Gastroesophageal sphincter (tissue), 4 donors: ENCODE results near the gene MNAT1. TPM values are rescaled to one million over a fixed set of nuclear protein-coding genes. Genes with fewer than 3 reads are reported as not detected.

ENCODE experiments used
- ATAC-seq: fragments of 150-250 bp; one replicate; pipeline ENCODE4 v1.9.1; 2016; ENCODE audit warnings: mild to moderate bottlenecking, moderate library complexity
- H3K27ac ChIP-seq, 4 donors: fragments of 200-600 bp; sonication (generic) in 3 of 4; 1 replicate in 3 of 4; 2 replicates in 1 of 4; pipeline ENCODE4 v1.5.1; 2016 to 2019
- H3K27me3 ChIP-seq: fragments of 200-600 bp; sonication (generic); one replicate; pipeline ENCODE4 v1.5.1; 2019
- H3K36me3 ChIP-seq, 2 donors: fragments of 200-600 bp; sonication (generic); one replicate each; pipeline ENCODE4 v1.5.1; 2019; ENCODE audit warnings: control low read depth in 1 of 2
- H3K4me1 ChIP-seq, 3 donors: fragments of 200-600 bp; sonication (generic); 1 replicate in 2 of 3; 2 replicates in 1 of 3; pipeline ENCODE4 v1.5.1; 2016 to 2019; ENCODE audit warnings: control low read depth in 2 of 3
- H3K4me3 ChIP-seq, 2 donors: fragments of 200-600 bp; sonication (generic); one replicate each; pipeline ENCODE4 v1.5.1; 2019; ENCODE audit warnings: mild to moderate bottlenecking in 1 of 2, moderate library complexity in 1 of 2
- H3K9me3 ChIP-seq, 3 donors: fragments of 200-600 bp; sonication (generic); one replicate each; pipeline ENCODE4 v1.5.1; 2017 to 2019; ENCODE audit warnings: control low read depth in 2 of 3
- CTCF ChIP-seq, 4 experiments: fragments of 200-600 bp in 2 of 4; fragments of 450-650 bp in 2 of 4; sonication (generic) in 1 of 4; IDR thresholded peaks; one replicate each; pipeline ENCODE4 v1.5.1; 2017 to 2019; ENCODE audit warnings: antibody characterized with exemption in 4 of 4, mild to moderate bottlenecking in 2 of 4, moderate library complexity in 2 of 4
- EP300 ChIP-seq: sonication (generic); formaldehyde crosslinking; IDR thresholded peaks from one replicate; pipeline ENCODE4 v1.6.1; 2017; ENCODE audit warnings: antibody characterized with exemption, mild to moderate bottlenecking
- POLR2A ChIP-seq, 2 donors: fragments of 450-650 bp; IDR thresholded peaks; one replicate each; pipeline ENCODE4 v1.6.1; 2017; ENCODE audit warnings: antibody characterized with exemption in 2 of 2, mild to moderate bottlenecking in 2 of 2, moderate library complexity in 1 of 2
- POLR2AphosphoS5 ChIP-seq: sonication (generic); formaldehyde crosslinking; IDR thresholded peaks from one replicate; pipeline ENCODE4 v1.6.1; 2017; ENCODE audit warnings: antibody characterized with exemption
- WGBS, 2 donors: methylation state at CpG; one replicate each; pipeline ENCODE4 v1.1.5; 2018; ENCODE audit warnings: low coverage in 1 of 2; 5-methylcytosine and 5-hydroxymethylcytosine counted together
- total RNA-seq, 4 donors: library from RNA; depleted of rRNA; stranded (reverse); fragments of >200 nt; gene quantifications; one replicate each; pipeline ENCODE4 v1.1.0, GENCODE V29; 2016

The MNAT1 gene
- total RNA-seq, 4 donors from 2014 or later: 30.4 to 46.0 (median 42.8) TPM

- no peak for ATAC-seq
- Histone ChIP-seq H3K9me3 (peaks cover 0 to 47% (median 3%) of the 10 kb centered on the region in 3 donors), H3K36me3 (peaks cover 0 to 13% of the 10 kb centered on the region in 2 donors), H3K27ac (no peak overlapping the region), H3K4me3 (no peak overlapping the region), H3K4me1 (no peaks in the 10 kb centered on the region), H3K27me3 (no peaks in the 10 kb centered on the region)
- 90 to 95% methylated on average over 2 to 4 of the region's 4 CpGs for WGBS, 2 donors
- TF ChIP-seq CTCF (IDR thresholded peaks at IDR 0.05) (no peak), POLR2AphosphoS5 (no peak), POLR2A (IDR thresholded peaks at IDR 0.05) (no peak), EP300 (no peak)
These were observed 221.6 kb downstream of the MNAT1 start for GRCh38 chr14:60956202-60956601.

GRCh38 chr14:60956632-60957031 lies 222.1 kb downstream of the MNAT1 start:
- TF ChIP-seq POLR2AphosphoS5: no peak
- TF ChIP-seq CTCF (IDR thresholded peaks at IDR 0.05): no peak
- TF ChIP-seq POLR2A (IDR thresholded peaks at IDR 0.05): no peak
- no peak for TF ChIP-seq EP300
- no peaks in the 10 kb centered on the region for H3K27me3 ChIP-seq
- ATAC-seq: no peak
- H3K4me3 ChIP-seq: no peak overlapping the region
- H3K27ac ChIP-seq: no peak overlapping the region
- WGBS, 2 donors: 38 to 100% methylated on average over 1 of the region's 1 CpG
- no peaks in the 10 kb centered on the region for H3K4me1 ChIP-seq
- peaks cover 0 to 13% of the 10 kb centered on the region in 2 donors for H3K36me3 ChIP-seq
- peaks cover 0 to 47% (median 3%) of the 10 kb centered on the region in 3 donors for H3K9me3 ChIP-seq

- H3K9me3 ChIP-seq: peaks cover 0 to 46% (median 3%) of the 10 kb centered on the region in 3 donors
- TF ChIP-seq POLR2AphosphoS5 (no peak), POLR2A (IDR thresholded peaks at IDR 0.05) (no peak), EP300 (no peak), CTCF (IDR thresholded peaks at IDR 0.05) (no peak)
- H3K36me3 ChIP-seq: peaks cover 0 to 13% of the 10 kb centered on the region in 2 donors
- H3K27ac ChIP-seq: no peak overlapping the region
- H3K4me1 ChIP-seq: no peaks in the 10 kb centered on the region
- H3K27me3 ChIP-seq: no peaks in the 10 kb centered on the region
- no peak overlapping the region for H3K4me3 ChIP-seq
- no peak for ATAC-seq
These were observed 223.6 kb downstream of the MNAT1 start for GRCh38 chr14:60958146-60958545.

- WGBS, 2 donors: 65 to 100% methylated on average over 1 to 2 of the region's 2 CpGs
- Histone ChIP-seq H3K9me3 (peaks cover 0 to 6% (median 0%) of the 10 kb centered on the region in 3 donors), H3K27me3 (no peaks in the 10 kb centered on the region), H3K4me3 (no peak overlapping the region), H3K27ac (no peak overlapping the region), H3K36me3 (peaks cover 0 to 6% of the 10 kb centered on the region in 2 donors), H3K4me1 (no peaks in the 10 kb centered on the region)
- no peak for ATAC-seq
- TF ChIP-seq CTCF (IDR thresholded peaks at IDR 0.05): no peak
- no peak for TF ChIP-seq POLR2AphosphoS5
- no peak for TF ChIP-seq EP300
- no peak for TF ChIP-seq POLR2A (IDR thresholded peaks at IDR 0.05)
These were observed 229.2 kb downstream of the MNAT1 start for GRCh38 chr14:60963761-60964160.

- H3K27me3 ChIP-seq: no peaks in the 10 kb centered on the region
- no peaks in the 10 kb centered on the region for H3K36me3 ChIP-seq
- no peak overlapping the region for H3K27ac ChIP-seq
- H3K4me1 ChIP-seq: no peaks in the 10 kb centered on the region
- WGBS, 2 donors: 52 to 63% methylated on average over 2 of the region's 2 CpGs
- no peak for ATAC-seq
- H3K9me3 ChIP-seq: no peaks in the 10 kb centered on the region
- TF ChIP-seq CTCF (IDR thresholded peaks at IDR 0.05) (no peak), EP300 (no peak), POLR2A (IDR thresholded peaks at IDR 0.05) (no peak), POLR2AphosphoS5 (no peak)
- H3K4me3 ChIP-seq: no peak overlapping the region
These were observed 230.3 kb downstream of the MNAT1 start for GRCh38 chr14:60964904-60965303.
